GM23248 (cell line): ENCODE measurements around the gene OVOL1.

Experiments used
- EZH2 ChIP-seq: fragments of 200-600 bp; sonication (generic); IDR thresholded peaks from 2 replicates; pipeline ENCODE4 v1.6.1; 2018; ENCODE audit warnings: antibody characterized with exemption, mild to moderate bottlenecking; ENCODE audit not compliant: insufficient read depth, poor library complexity, severe bottlenecking
- EZH2phosphoT487 ChIP-seq: fragments of 200-600 bp; sonication (generic); IDR thresholded peaks from 2 replicates; pipeline ENCODE4 v1.6.1; 2018; ENCODE audit warnings: antibody characterized with exemption, moderate library complexity, mild to moderate bottlenecking, low read depth; ENCODE audit not compliant: insufficient read depth

DNA sequence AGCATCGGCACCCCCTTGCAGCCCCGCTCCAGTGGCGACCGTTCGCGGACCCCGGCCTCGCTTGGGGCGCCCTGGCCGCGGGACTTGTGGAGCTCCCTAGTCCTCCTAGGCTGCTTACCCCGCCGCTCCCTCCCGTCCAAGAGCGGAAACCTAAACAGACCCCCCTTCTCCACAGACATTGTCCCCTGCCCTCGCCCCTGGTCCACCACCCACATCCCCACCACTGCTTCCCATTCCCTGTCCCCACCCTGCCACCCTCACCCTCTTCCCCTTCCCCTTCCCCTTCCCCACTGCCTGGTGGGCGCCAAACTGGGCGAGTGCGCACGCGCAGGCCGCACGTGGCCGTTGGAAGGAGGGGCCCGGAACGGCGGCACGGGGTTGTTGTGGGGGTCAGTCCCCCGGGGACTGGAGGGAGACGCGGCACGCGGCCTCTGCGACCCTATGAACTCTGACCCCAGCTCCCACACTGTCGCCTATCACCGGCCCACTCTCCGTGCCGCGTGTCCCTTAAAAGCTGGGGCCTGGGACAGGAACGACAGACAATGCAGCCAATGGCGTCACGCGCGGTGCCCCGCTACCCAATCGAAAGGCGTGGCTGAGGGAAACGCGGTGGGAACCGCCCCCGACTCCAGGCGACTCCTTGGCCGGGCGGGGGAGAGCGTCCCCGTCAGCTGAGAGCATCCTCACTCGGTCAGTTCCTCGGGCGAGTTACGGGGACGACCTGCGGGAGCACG, 46.6 kb downstream of the OVOL1 start, which contains the start of gene SNX32:
- no peak for TF ChIP-seq EZH2
- TF ChIP-seq EZH2phosphoT487: no peak
